HCT116 (cell line): ENCODE data around the gene WRAP53.

Source experiments
- CEBPB ChIP-seq: IDR thresholded peaks from 2 replicates; pipeline ENCODE4 v1.6.1; 2012; ENCODE audit warnings: low read depth
- EZH2 ChIP-seq: fragments of 200-600 bp; sonication (generic); IDR thresholded peaks from 2 replicates; pipeline ENCODE4 v1.6.1; 2017; ENCODE audit warnings: antibody characterized with exemption, mixed run types
- EZH2phosphoT487 ChIP-seq: fragments of 200-600 bp; IDR thresholded peaks from 2 replicates; pipeline ENCODE4 v1.6.1; 2018; ENCODE audit warnings: antibody characterized with exemption, borderline replicate concordance
- POLR2A ChIP-seq: IDR thresholded peaks from 2 replicates; pipeline ENCODE4 v1.7.0; 2011; ENCODE audit warnings: borderline replicate concordance; ENCODE audit not compliant: insufficient read depth, insufficient read length; ENCODE audit errors: extremely low read depth
- POLR2AphosphoS5 ChIP-seq: IDR thresholded peaks from 2 replicates; pipeline ENCODE4 v1.6.1; 2011; ENCODE audit warnings: mild to moderate bottlenecking, low read depth, low read length, moderate library complexity
- RAD21 ChIP-seq: IDR thresholded peaks from 2 replicates; pipeline ENCODE4 v1.6.1; 2012; ENCODE audit warnings: low read depth, mild to moderate bottlenecking
- SP1 ChIP-seq: IDR thresholded peaks from 2 replicates; pipeline ENCODE4 v1.6.1; 2012; ENCODE audit warnings: low read depth
- YY1 ChIP-seq: IDR thresholded peaks from 2 replicates; pipeline ENCODE4 v1.6.1; 2011; ENCODE audit warnings: low read length, low read depth, moderate library complexity, mild to moderate bottlenecking; ENCODE audit not compliant: insufficient replicate concordance; ENCODE audit errors: extremely low read depth
- TF ChIP-seq, protein P1 (sequence below), 3 experiments: fragments of 200-600 bp in 1 of 3; sonication (generic) in 1 of 3; IDR thresholded peaks in 2 of 3; conservative IDR thresholded peaks in 1 of 3; 2 replicates each; pipeline ENCODE4 v1.5.1; 2012 to 2017; ENCODE audit warnings: low read depth in 2 of 3, low read length in 2 of 3, antibody characterized with exemption in 1 of 3, borderline replicate concordance in 1 of 3, control low read depth in 1 of 3, mild to moderate bottlenecking in 1 of 3, mixed read lengths in 1 of 3, mixed run types in 1 of 3, moderate library complexity in 1 of 3; ENCODE audit not compliant: insufficient read depth in 1 of 3

DNA sequence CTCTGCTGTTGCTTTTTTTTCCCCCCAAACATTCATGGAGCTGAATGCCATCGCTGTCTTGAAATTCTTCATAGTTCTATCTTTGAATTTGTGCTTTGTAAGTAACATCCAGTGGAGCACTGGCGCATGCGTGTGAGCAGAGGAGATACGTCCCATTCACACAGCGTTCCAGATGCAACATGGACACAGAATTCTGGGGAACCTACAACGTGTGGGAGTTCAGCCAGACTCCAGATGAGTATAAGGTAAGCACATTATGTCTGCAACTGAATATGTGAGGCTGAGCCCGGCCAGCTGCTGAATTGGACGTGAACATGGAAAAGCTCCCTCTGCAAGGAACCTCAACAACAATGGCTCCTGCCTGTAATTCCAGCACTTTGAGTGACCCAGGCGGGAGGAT is 41.8 kb upstream of the WRAP53 start:
- no peak for TF ChIP-seq YY1
- TF ChIP-seq, protein P1, sequence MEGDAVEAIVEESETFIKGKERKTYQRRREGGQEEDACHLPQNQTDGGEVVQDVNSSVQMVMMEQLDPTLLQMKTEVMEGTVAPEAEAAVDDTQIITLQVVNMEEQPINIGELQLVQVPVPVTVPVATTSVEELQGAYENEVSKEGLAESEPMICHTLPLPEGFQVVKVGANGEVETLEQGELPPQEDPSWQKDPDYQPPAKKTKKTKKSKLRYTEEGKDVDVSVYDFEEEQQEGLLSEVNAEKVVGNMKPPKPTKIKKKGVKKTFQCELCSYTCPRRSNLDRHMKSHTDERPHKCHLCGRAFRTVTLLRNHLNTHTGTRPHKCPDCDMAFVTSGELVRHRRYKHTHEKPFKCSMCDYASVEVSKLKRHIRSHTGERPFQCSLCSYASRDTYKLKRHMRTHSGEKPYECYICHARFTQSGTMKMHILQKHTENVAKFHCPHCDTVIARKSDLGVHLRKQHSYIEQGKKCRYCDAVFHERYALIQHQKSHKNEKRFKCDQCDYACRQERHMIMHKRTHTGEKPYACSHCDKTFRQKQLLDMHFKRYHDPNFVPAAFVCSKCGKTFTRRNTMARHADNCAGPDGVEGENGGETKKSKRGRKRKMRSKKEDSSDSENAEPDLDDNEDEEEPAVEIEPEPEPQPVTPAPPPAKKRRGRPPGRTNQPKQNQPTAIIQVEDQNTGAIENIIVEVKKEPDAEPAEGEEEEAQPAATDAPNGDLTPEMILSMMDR (IDR thresholded peaks at IDR 0.05 in 2 of 3, conservative IDR thresholded peaks at IDR 0.05 in 1 of 3; ENCODE audit: borderline replicate concordance in 1 of 3, insufficient read depth in 1 of 3, low read depth in 2 of 3, low read length in 2 of 3), result no peak
- no peak for TF ChIP-seq CEBPB
- TF ChIP-seq EZH2, result no peak
- TF ChIP-seq EZH2phosphoT487, result no peak
- no peak for TF ChIP-seq POLR2A
- no peak for TF ChIP-seq SP1
- TF ChIP-seq RAD21, result no peak
- TF ChIP-seq POLR2AphosphoS5, result no peak
